T follicular helper cell (primary cell): ENCODE results near the gene CKB.
A peak's percentile ranks its signal among the peaks of the same experiment; 100 is the strongest.
"Not testable (repeated sequence)": the region's sequence is repeated elsewhere in the genome, so short reads cannot be mapped to it uniquely, and the experiment has no call there.

ENCODE experiments used
- DNase-seq: peaks from one replicate; pipeline ENCODE4 v3.0.0-alpha.2; 2020; ENCODE audit warnings: low read depth

CKB gene

GRCh38 chr14:103526247-103526913 lies 3.8 kb upstream of the CKB start:
- DNase-seq: no peak

- DNase-seq: not testable (repeated sequence)
These were observed 3.0 kb upstream of the CKB start for GRCh38 chr14:103525430-103526246.

GRCh38 chr14:103524002-103524935 lies 1.6 kb upstream of the CKB start:
- DNase-seq: no peak

GRCh38 chr14:103523575-103523954 lies 935 bp upstream of the CKB start:
- DNase-seq: no peak

- DNase-seq: no peak
These were observed 573 bp downstream of the CKB start for GRCh38 chr14:103521951-103522563.

GRCh38 chr14:103521438-103521950 lies 1.1 kb downstream of the CKB start:
- DNase-seq: no peak

- DNase-seq: peak; percentile 55
These were observed 1.8 kb downstream of the CKB start for GRCh38 chr14:103520657-103521437.

- DNase-seq: no peak
These were observed 2.4 kb downstream of the CKB start for GRCh38 chr14:103520269-103520656.

GRCh38 chr14:103519837-103520212 lies 2.8 kb downstream of the CKB start:
- DNase-seq: no peak

GRCh38 chr14:103519043-103519836 lies 3.4 kb downstream of the CKB start:
- no peak for DNase-seq

GRCh38 chr14:103518422-103519042 lies 4.1 kb downstream of the CKB start:
- DNase-seq: peak; percentile 48

- no peak for DNase-seq
These were observed 4.8 kb downstream of the CKB start for GRCh38 chr14:103517721-103518421.

GRCh38 chr14:103517174-103517566 lies 5.5 kb downstream of the CKB start:
- no peak for DNase-seq

GRCh38 chr14:103516426-103517173 lies 6.0 kb downstream of the CKB start:
- no peak for DNase-seq

- DNase-seq: no peak
These were observed 7.8 kb downstream of the CKB start for GRCh38 chr14:103514596-103515421.

GRCh38 chr14:103512701-103513611 lies 9.7 kb downstream of the CKB start:
- no peak for DNase-seq
